T-helper 17 cell (primary cell): Measurements from ENCODE around the gene OR4F15. TPM values are rescaled to one million over a fixed set of nuclear protein-coding genes. Genes with fewer than 3 reads are reported as not detected.

ENCODE experiments used
- ATAC-seq: fragments of 150-1000 bp; cut with Tn5 transposase; 2 replicates; pipeline ENCODE4 v1.10.0; 2021; ENCODE audit warnings: mild to moderate bottlenecking, moderate library complexity
- DNase-seq, 3 donors: peaks; one replicate each; pipeline versions ENCODE4 v3.0.0 to v3.0.0-alpha.2; 2020 to 2021
- H3K9me3 ChIP-seq: one replicate; pipeline ENCODE4 v1.7.0; 2013; ENCODE audit warnings: low read length, mild to moderate bottlenecking; ENCODE audit not compliant: control insufficient read depth, poor library complexity, severe bottlenecking
- H3K27ac Mint-ChIP-seq: one replicate; pipeline ENCODE4 v1.8.0; 2022; ENCODE audit warnings: mild to moderate bottlenecking, moderate library complexity, mixed read lengths
- H3K27me3 Mint-ChIP-seq: one replicate; pipeline ENCODE4 v1.8.0; 2022; ENCODE audit warnings: mixed read lengths
- H3K36me3 Mint-ChIP-seq: one replicate; pipeline ENCODE4 v1.8.0; 2022; ENCODE audit warnings: low read depth, mixed read lengths
- H3K4me1 Mint-ChIP-seq: one replicate; pipeline ENCODE4 v1.8.0; 2022; ENCODE audit warnings: mild to moderate bottlenecking, mixed read lengths
- H3K4me3 Mint-ChIP-seq: one replicate; pipeline ENCODE4 v1.8.0; 2022; ENCODE audit warnings: mild to moderate bottlenecking, moderate library complexity, mixed read lengths
- total RNA-seq, 4 donors: library from RNA in 2 of 4; stranded (reverse) in 2 of 4; gene quantifications; one replicate each; pipeline ENCODE4 v1.2.3 and lab custom pipeline; 2022 to 2026

OR4F15 gene
- total RNA-seq, 2 donors from 2014 or later: not detected

GRCh38 chr15:101808201-101808600 lies 3.8 kb upstream of the OR4F15 start:
- H3K36me3 Mint-ChIP-seq: no peaks in the 10 kb centered on the region
- H3K4me1 Mint-ChIP-seq: no peaks in the 10 kb centered on the region
- DNase-seq (no peak), ATAC-seq (no peak)
- H3K9me3 ChIP-seq: no peaks in the 10 kb centered on the region
- H3K27ac Mint-ChIP-seq: no peak overlapping the region
- H3K4me3 Mint-ChIP-seq: no peak overlapping the region
- H3K27me3 Mint-ChIP-seq: peaks cover 18% of the 10 kb centered on the region

GRCh38 chr15:101810456-101810855 lies 1.5 kb upstream of the OR4F15 start:
- H3K9me3 ChIP-seq: no peaks in the 10 kb centered on the region
- Mint-ChIP-seq H3K27me3 (peaks cover 6% of the 10 kb centered on the region), H3K36me3 (no peaks in the 10 kb centered on the region), H3K4me3 (no peak overlapping the region), H3K4me1 (no peaks in the 10 kb centered on the region), H3K27ac (no peak overlapping the region)
- DNase-seq: no peak
- no peak for ATAC-seq

- no peak overlapping the region for H3K27ac Mint-ChIP-seq
- peaks cover 6% of the 10 kb centered on the region for H3K27me3 Mint-ChIP-seq
- H3K4me1 Mint-ChIP-seq: no peaks in the 10 kb centered on the region
- H3K4me3 Mint-ChIP-seq: no peak overlapping the region
- DNase-seq (no peak), ATAC-seq (no peak)
- H3K36me3 Mint-ChIP-seq: no peaks in the 10 kb centered on the region
- H3K9me3 ChIP-seq: no peaks in the 10 kb centered on the region
Observed at GRCh38 chr15:101810876-101811275, 1.1 kb upstream of the OR4F15 start.

- ATAC-seq (no peak), DNase-seq (no peak)
- Mint-ChIP-seq H3K4me1 (no peaks in the 10 kb centered on the region), H3K4me3 (no peak overlapping the region), H3K36me3 (no peaks in the 10 kb centered on the region), H3K27me3 (peaks cover 22% of the 10 kb centered on the region), H3K27ac (no peak overlapping the region)
- H3K9me3 ChIP-seq: no peaks in the 10 kb centered on the region
Observed at GRCh38 chr15:101813803-101814534, 2.0 kb downstream of the OR4F15 start.

GRCh38 chr15:101820781-101821180 lies 8.8 kb downstream of the OR4F15 start:
- no peak for DNase-seq
- no peaks in the 10 kb centered on the region for H3K9me3 ChIP-seq
- no peak overlapping the region for H3K27ac Mint-ChIP-seq
- no peaks in the 10 kb centered on the region for H3K36me3 Mint-ChIP-seq
- peaks cover 46% of the 10 kb centered on the region for H3K27me3 Mint-ChIP-seq
- no peak for ATAC-seq
- H3K4me3 Mint-ChIP-seq: no peak overlapping the region
- no peaks in the 10 kb centered on the region for H3K4me1 Mint-ChIP-seq

- DNase-seq (no peak), ATAC-seq (no peak)
- H3K4me1 Mint-ChIP-seq: no peaks in the 10 kb centered on the region
- no peaks in the 10 kb centered on the region for H3K9me3 ChIP-seq
- no peak overlapping the region for H3K4me3 Mint-ChIP-seq
- no peak overlapping the region for H3K27ac Mint-ChIP-seq
- H3K27me3 Mint-ChIP-seq: peaks cover 37% of the 10 kb centered on the region
- no peaks in the 10 kb centered on the region for H3K36me3 Mint-ChIP-seq
Observed at GRCh38 chr15:101827257-101827656, 15.3 kb downstream of the OR4F15 start.

- Mint-ChIP-seq H3K36me3 (no peaks in the 10 kb centered on the region), H3K4me3 (no peak overlapping the region), H3K27ac (no peak overlapping the region), H3K27me3 (peaks cover 32% of the 10 kb centered on the region), H3K4me1 (no peaks in the 10 kb centered on the region)
- DNase-seq: no peak
- no peaks in the 10 kb centered on the region for H3K9me3 ChIP-seq
- ATAC-seq: no peak
Observed at GRCh38 chr15:101828774-101829173, 16.8 kb downstream of the OR4F15 start.

- no peak for DNase-seq
- H3K4me1 Mint-ChIP-seq: peaks cover 2% of the 10 kb centered on the region
- no peak overlapping the region for H3K27ac Mint-ChIP-seq
- H3K9me3 ChIP-seq: no peaks in the 10 kb centered on the region
- peaks cover 4% of the 10 kb centered on the region for H3K36me3 Mint-ChIP-seq
- ATAC-seq: no peak
- H3K4me3 Mint-ChIP-seq: no peak overlapping the region
- peaks cover 45% of the 10 kb centered on the region for H3K27me3 Mint-ChIP-seq
Observed at GRCh38 chr15:101841656-101842055, 29.7 kb downstream of the OR4F15 start.

GRCh38 chr15:101844916-101845315 lies 32.9 kb downstream of the OR4F15 start:
- Mint-ChIP-seq H3K27me3 (peaks cover 50% of the 10 kb centered on the region), H3K36me3 (peaks cover 2% of the 10 kb centered on the region), H3K4me1 (peaks cover 2% of the 10 kb centered on the region), H3K4me3 (no peak overlapping the region), H3K27ac (no peak overlapping the region)
- ATAC-seq (no peak), DNase-seq (no peak)
- no peaks in the 10 kb centered on the region for H3K9me3 ChIP-seq

- no peaks in the 10 kb centered on the region for H3K4me1 Mint-ChIP-seq
- H3K9me3 ChIP-seq: no peaks in the 10 kb centered on the region
- DNase-seq (no peak), ATAC-seq (no peak)
- no peak overlapping the region for H3K4me3 Mint-ChIP-seq
- peaks cover 32% of the 10 kb centered on the region for H3K27me3 Mint-ChIP-seq
- no peak overlapping the region for H3K27ac Mint-ChIP-seq
- H3K36me3 Mint-ChIP-seq: peaks cover 2% of the 10 kb centered on the region
Observed at GRCh38 chr15:101852356-101852755, 40.4 kb downstream of the OR4F15 start.

Other genes with a start within 250 kb of the OR4F15 start
- 10 to 100 TPM; 66.0 to 91.0 TPM for gene TM2D3, start 159.8 kb upstream of the OR4F15 start, total RNA-seq
- 10 to 100 TPM; 13.4 to 17.6 TPM for gene TARS3, start 87.7 kb upstream of the OR4F15 start, total RNA-seq
- not detected for gene OR4F6, start 8.7 kb upstream of the OR4F15 start, total RNA-seq